K562 (cell line): Measurements from ENCODE around the gene ZNF775. TPM values are rescaled to one million over a fixed set of nuclear protein-coding genes. Genes with fewer than 3 reads are reported as not detected.

Source experiments
- ELF1 ChIP-seq: fragments of 200-800 bp; sonication (Bioruptor generic); IDR thresholded peaks from 2 replicates; pipeline ENCODE4 v1.6.1; 2016; ENCODE audit warnings: missing genetic modification characterization, missing compliant biosample characterization
- MTA3 ChIP-seq: fragments of 450-650 bp; formaldehyde crosslinking; IDR thresholded peaks from 2 replicates; pipeline ENCODE4 v1.6.1; 2017; ENCODE audit warnings: mild to moderate bottlenecking, borderline replicate concordance
- NRF1 ChIP-seq, 2 experiments: fragments of 450-650 bp; IDR thresholded peaks in 1 of 2; conservative IDR thresholded peaks in 1 of 2; 2 replicates each; pipeline ENCODE4 v1.6.1; 2014; ENCODE audit warnings: mild to moderate bottlenecking in 2 of 2
- POLR2G ChIP-seq: fragments of 200-400 bp; formaldehyde crosslinking; IDR thresholded peaks from 2 replicates; pipeline ENCODE4 v1.6.1; 2017; ENCODE audit warnings: low read depth, mild to moderate bottlenecking, antibody characterized with exemption, low read length, moderate library complexity
- SLC30A9 ChIP-seq: fragments of 250-450 bp; sonication (Bioruptor Pico); IDR thresholded peaks from 2 replicates; pipeline ENCODE4 v1.8.0; 2022; ENCODE audit warnings: mild to moderate bottlenecking, moderate library complexity
- polyA plus RNA-seq, 8 experiments: library from polyadenylated mRNA; depleted of rRNA in 4 of 8; stranded (reverse) in 5 of 8; unstranded in 3 of 8; fragments of >200 nt; fragmentation: Nextera tagmentation in 2 of 8; fragmentation: Illumina TruSeq in 1 of 8; extraction: Ambion mirVana in 2 of 8; extraction: Trizol in 1 of 8; gene quantifications; 2 replicates each; pipeline versions ENCODE4 v1.2.1 to v1.2.3, GENCODE V29; 2011 to 2014; ENCODE audit warnings: inconsistent platforms in 1 of 8, missing spikeins in 1 of 8
- total RNA-seq, 7 experiments: library from RNA; depleted of rRNA in 6 of 7; stranded (reverse); fragments of >200 nt in 6 of 7; fragmentation: Illumina TruSeq in 2 of 7; extraction: Trizol in 2 of 7; gene quantifications; 2 replicates each; pipeline versions ENCODE4 v1.2.1 to v1.2.3, GENCODE V29; 2011 to 2021; ENCODE audit warnings: low replicate concordance in 1 of 7
- TF ChIP-seq, protein P1 (sequence below): fragments of 450-650 bp; IDR thresholded peaks from 2 replicates; pipeline ENCODE4 v1.7.0; 2016; ENCODE audit warnings: borderline replicate concordance
- TF ChIP-seq, protein P2 (sequence below): fragments of 250-450 bp; sonication (Bioruptor Pico); IDR thresholded peaks from 2 replicates; pipeline ENCODE4 v1.5.1; 2021; ENCODE audit warnings: mild to moderate bottlenecking

ZNF775 gene
- total and polyA plus RNA-seq, 9 of the 15 experiments (the other 6 are each of a cell fraction or from before 2014, with no cell fraction given) = 0.04 to 18.7 (median 4.9) TPM

DNA sequence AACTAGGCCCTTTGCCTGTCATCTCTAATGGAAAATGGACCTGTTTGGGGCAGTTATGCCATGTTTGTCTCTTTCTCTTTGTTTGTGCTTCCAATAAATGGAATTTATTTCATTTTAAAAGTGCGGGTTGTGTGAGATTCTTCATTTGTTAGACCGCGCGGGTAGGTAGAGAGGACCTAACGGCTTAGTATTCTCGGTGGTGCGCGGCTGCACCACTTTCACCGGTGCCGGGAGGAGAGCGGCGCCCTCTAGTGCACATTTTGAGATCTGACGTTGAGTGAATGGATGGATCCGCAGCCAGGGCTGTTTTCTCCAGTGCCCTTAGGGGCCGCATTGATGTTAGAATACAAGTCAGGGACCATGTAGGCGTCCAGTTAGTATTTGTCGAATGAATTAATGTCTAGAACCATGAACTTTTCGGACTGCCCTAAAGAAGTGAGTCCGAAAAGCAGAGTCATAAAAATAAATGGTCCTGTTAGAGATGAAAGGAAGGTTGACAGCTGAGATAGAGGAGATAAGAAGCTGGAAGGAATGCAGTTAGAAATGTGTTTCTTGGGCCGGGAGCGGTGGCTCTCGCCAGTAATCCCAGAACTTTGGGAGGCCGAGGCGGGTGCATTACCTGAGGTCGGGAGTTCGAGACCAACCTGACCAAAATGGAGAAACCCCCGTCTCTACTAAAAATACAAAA is 42.0 kb downstream of the ZNF775 start (continued):
- TF ChIP-seq, protein P1, sequence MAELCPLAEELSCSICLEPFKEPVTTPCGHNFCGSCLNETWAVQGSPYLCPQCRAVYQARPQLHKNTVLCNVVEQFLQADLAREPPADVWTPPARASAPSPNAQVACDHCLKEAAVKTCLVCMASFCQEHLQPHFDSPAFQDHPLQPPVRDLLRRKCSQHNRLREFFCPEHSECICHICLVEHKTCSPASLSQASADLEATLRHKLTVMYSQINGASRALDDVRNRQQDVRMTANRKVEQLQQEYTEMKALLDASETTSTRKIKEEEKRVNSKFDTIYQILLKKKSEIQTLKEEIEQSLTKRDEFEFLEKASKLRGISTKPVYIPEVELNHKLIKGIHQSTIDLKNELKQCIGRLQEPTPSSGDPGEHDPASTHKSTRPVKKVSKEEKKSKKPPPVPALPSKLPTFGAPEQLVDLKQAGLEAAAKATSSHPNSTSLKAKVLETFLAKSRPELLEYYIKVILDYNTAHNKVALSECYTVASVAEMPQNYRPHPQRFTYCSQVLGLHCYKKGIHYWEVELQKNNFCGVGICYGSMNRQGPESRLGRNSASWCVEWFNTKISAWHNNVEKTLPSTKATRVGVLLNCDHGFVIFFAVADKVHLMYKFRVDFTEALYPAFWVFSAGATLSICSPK = no peak
- TF ChIP-seq NRF1 (conservative IDR thresholded peaks at IDR 0.05 in 1 of 2, IDR thresholded peaks at IDR 0.05 in 1 of 2) (peak; percentile 55 to 62; a peak in 3 of 4 replicates), SLC30A9 (no peak), POLR2G (no peak), MTA3 (peak; percentile 60; the same call in 1 of the 2 replicates), ELF1 (tag) (no peak)
- TF ChIP-seq, protein P2, sequence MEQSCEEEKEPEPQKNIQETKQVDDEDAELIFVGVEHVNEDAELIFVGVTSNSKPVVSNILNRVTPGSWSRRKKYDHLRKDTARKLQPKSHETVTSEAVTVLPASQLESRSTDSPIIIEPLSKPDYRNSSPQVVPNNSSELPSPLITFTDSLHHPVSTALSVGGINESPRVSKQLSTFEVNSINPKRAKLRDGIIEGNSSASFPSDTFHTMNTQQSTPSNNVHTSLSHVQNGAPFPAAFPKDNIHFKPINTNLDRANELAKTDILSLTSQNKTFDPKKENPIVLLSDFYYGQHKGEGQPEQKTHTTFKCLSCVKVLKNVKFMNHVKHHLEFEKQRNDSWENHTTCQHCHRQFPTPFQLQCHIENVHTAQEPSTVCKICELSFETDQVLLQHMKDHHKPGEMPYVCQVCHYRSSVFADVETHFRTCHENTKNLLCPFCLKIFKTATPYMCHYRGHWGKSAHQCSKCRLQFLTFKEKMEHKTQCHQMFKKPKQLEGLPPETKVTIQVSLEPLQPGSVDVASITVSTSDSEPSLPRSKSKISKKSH (CRISPR knock-in tag) = no peak
